ENCODE results near the gene EFCAB5.
"Not testable (repeated sequence)": the region's sequence is repeated elsewhere in the genome, so short reads cannot be mapped to it uniquely, and the experiment has no call there.

EFCAB5 gene

DNA sequence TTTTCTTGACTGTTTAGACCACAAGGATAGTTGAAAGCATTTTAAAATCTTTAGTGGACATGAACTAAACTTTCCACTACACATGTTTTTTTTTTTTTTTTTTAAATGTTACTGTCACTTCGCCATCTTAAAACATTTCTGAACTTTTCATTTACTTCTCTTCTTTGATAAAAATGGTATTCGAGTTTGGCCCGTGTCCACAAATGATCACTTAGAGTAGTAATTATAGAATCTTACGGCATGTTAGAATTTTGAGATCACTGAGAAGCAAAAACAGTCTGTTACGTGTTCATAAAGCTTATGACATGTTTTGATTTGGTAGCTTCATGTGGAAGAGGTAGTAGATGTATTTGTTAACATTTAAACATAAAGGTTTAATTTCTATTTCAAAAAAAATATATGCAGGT, 176.2 kb downstream of the EFCAB5 start:
- Histone ChIP-seq H3K9ac (peak overlapping the region; percentile 96; the same call in 1 of the 2 replicates), H3K27ac (peak overlapping the region; percentile 85; the same call in 1 of the 2 replicates), H3K4me2 (peak overlapping the region; percentile 80), H3K79me2 (ENCODE audit: insufficient read depth, low read depth) (peaks cover 47% of the 10 kb centered on the region), H3K4me3 (IDR thresholded peaks at IDR 0.05; ENCODE audit: insufficient read depth, low read depth, low read length) (no peak overlapping the region), H2AFZ (ENCODE audit: low read depth) (no peak overlapping the region), H3K27me3 (ENCODE audit: insufficient read depth, low read depth) (no peaks in the 10 kb centered on the region), H3K4me1 (ENCODE audit: low read depth, poor library complexity, severe bottlenecking) (peaks cover 68% of the 10 kb centered on the region), H3K36me3 (ENCODE audit: insufficient read depth) (no peaks in the 10 kb centered on the region), H4K20me1 (ENCODE audit: insufficient read depth) (no peaks in the 10 kb centered on the region)
- TF ChIP-seq, protein P1, sequence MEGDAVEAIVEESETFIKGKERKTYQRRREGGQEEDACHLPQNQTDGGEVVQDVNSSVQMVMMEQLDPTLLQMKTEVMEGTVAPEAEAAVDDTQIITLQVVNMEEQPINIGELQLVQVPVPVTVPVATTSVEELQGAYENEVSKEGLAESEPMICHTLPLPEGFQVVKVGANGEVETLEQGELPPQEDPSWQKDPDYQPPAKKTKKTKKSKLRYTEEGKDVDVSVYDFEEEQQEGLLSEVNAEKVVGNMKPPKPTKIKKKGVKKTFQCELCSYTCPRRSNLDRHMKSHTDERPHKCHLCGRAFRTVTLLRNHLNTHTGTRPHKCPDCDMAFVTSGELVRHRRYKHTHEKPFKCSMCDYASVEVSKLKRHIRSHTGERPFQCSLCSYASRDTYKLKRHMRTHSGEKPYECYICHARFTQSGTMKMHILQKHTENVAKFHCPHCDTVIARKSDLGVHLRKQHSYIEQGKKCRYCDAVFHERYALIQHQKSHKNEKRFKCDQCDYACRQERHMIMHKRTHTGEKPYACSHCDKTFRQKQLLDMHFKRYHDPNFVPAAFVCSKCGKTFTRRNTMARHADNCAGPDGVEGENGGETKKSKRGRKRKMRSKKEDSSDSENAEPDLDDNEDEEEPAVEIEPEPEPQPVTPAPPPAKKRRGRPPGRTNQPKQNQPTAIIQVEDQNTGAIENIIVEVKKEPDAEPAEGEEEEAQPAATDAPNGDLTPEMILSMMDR (conservative IDR thresholded peaks at IDR 0.05; ENCODE audit: low read depth, low read length) = no peak

DNA sequence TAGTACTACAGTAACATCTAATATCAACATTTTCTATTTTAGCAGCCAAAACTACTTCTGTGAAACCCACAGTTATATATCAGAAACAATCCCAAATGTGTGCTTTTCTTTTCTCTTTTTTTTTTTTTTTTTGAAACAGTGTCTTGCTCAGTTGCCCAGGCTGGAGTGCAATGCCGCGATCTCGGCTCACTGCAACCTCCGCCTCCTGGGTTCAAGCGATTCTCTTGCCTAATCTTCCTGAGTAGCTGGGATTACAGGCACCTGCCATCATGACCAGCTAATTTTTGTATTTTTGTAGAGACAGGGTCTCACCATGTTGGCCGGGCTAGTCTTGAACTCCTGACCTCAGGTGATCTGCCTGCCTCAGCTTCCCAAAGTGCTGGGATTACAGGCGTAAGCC, 177.2 kb downstream of the EFCAB5 start:
- H3K27ac ChIP-seq; H3K27me3 ChIP-seq (ENCODE audit: insufficient read depth, low read depth); H3K9ac ChIP-seq; H3K36me3 ChIP-seq (ENCODE audit: insufficient read depth); H2AFZ ChIP-seq (ENCODE audit: low read depth); H3K4me3 ChIP-seq (IDR thresholded peaks at IDR 0.05; ENCODE audit: insufficient read depth, low read depth, low read length); H4K20me1 ChIP-seq (ENCODE audit: insufficient read depth): not testable (repeated sequence)
- H3K79me2 ChIP-seq (ENCODE audit: insufficient read depth, low read depth) = peaks cover 54% of the 10 kb centered on the region
- H3K4me2 ChIP-seq = peak overlapping the region; percentile 80; the same call in 1 of the 2 replicates
- H3K4me1 ChIP-seq (ENCODE audit: low read depth, poor library complexity, severe bottlenecking) = peaks cover 66% of the 10 kb centered on the region

DNA sequence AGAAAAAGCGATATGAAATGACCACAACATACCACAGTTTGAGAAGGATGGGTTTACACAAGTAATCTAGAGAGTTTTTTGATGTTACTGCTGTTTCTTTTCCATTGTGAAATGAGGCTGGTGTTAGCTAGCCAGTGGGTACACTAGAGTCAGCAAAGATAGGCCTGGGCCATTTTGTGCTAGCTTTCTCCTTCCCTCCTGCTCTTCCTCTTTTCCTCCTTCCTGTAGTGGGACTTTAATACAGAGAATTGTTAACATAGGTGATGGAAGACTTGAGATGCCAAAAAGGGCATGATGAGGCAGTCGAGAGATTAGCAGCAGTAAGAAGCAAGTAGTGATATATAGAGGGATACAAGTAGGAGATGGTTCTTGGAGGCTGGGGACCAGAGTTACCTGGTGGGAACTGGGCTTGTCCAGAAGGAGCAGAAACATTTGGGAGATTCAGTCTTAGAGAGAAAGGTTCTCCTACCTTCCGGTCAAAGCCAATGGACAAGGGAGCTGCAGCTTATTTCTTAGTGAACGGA, 182.9 kb downstream of the EFCAB5 start:
- TF ChIP-seq, protein P1 (conservative IDR thresholded peaks at IDR 0.05; ENCODE audit: low read depth, low read length) = no peak
- Histone ChIP-seq H3K79me2 (ENCODE audit: insufficient read depth, low read depth) (peaks cover 46% of the 10 kb centered on the region), H3K4me1 (ENCODE audit: low read depth, poor library complexity, severe bottlenecking) (peaks cover 34% of the 10 kb centered on the region), H3K27ac (no peak overlapping the region; the same call in 1 of the 2 replicates), H3K4me3 (IDR thresholded peaks at IDR 0.05; ENCODE audit: insufficient read depth, low read depth, low read length) (no peak overlapping the region), H3K9ac (no peak overlapping the region), H3K27me3 (ENCODE audit: insufficient read depth, low read depth) (no peaks in the 10 kb centered on the region), H4K20me1 (ENCODE audit: insufficient read depth) (no peaks in the 10 kb centered on the region; the same call in none of the 2 replicates), H3K36me3 (ENCODE audit: insufficient read depth) (no peaks in the 10 kb centered on the region), H2AFZ (ENCODE audit: low read depth) (no peak overlapping the region), H3K4me2 (no peak overlapping the region)

DNA sequence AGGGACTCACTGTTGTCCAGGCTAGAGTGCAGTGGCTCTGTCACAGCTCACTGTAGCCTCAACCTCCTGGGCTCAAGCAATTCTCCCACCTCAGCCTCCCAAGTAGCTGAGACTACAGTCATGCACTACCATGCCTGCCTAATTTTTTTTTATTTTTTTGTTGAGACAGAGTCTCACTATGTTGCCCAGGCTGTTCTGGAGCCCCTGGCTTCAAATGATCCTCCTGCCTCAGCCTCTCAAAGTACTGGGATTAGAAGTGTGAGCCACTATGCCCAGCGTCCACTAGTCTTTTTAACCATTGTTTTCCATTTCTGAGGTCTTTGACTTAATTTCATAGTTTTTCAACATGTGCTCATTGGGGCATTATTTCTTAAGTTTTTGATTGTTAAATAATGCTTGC, 188.7 kb downstream of the EFCAB5 start:
- H3K79me2 ChIP-seq (ENCODE audit: insufficient read depth, low read depth) = peaks cover 11% of the 10 kb centered on the region; the same call in 1 of the 2 replicates
- H3K27me3 ChIP-seq (ENCODE audit: insufficient read depth, low read depth) = no peaks in the 10 kb centered on the region
- no peaks in the 10 kb centered on the region for H4K20me1 ChIP-seq (ENCODE audit: insufficient read depth)
- H3K9ac ChIP-seq = no peak overlapping the region
- no peak overlapping the region for H3K27ac ChIP-seq
- H3K4me2 ChIP-seq = no peak overlapping the region
- no peak overlapping the region for H3K4me3 ChIP-seq (IDR thresholded peaks at IDR 0.05; ENCODE audit: insufficient read depth, low read depth, low read length)
- TF ChIP-seq, protein P1 (conservative IDR thresholded peaks at IDR 0.05; ENCODE audit: low read depth, low read length) = no peak
- H3K4me1 ChIP-seq (ENCODE audit: low read depth, poor library complexity, severe bottlenecking) = no peaks in the 10 kb centered on the region
- H2AFZ ChIP-seq (ENCODE audit: low read depth) = no peak overlapping the region
- H3K36me3 ChIP-seq (ENCODE audit: insufficient read depth) = no peaks in the 10 kb centered on the region

DNA sequence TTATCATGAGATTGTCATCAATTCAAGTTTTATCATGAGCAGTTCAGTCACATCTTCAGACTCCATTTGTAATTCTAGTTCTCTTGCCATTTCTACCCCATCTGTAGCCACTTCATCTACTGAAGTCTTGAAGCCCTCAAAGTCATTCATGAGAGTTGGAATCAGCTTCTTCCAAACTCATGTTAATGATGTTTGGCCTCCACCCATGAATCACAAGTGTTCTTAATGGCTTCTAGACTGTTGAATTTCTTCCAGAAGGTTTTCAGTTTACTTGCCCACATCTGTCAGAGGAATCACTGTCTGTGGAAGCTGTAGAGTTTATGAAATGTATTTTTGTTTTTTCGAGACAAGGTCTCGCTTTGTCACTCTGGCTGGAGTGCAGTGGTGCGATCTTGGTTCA, 191.2 kb downstream of the EFCAB5 start:
- TF ChIP-seq, protein P1 (conservative IDR thresholded peaks at IDR 0.05; ENCODE audit: low read depth, low read length) = no peak
- Histone ChIP-seq H3K27ac (no peak overlapping the region), H4K20me1 (ENCODE audit: insufficient read depth) (no peaks in the 10 kb centered on the region), H3K9ac (no peak overlapping the region), H3K4me2 (no peak overlapping the region), H3K4me1 (ENCODE audit: low read depth, poor library complexity, severe bottlenecking) (peaks cover 5% of the 10 kb centered on the region), H3K79me2 (ENCODE audit: insufficient read depth, low read depth) (no peaks in the 10 kb centered on the region), H2AFZ (ENCODE audit: low read depth) (no peak overlapping the region), H3K4me3 (IDR thresholded peaks at IDR 0.05; ENCODE audit: insufficient read depth, low read depth, low read length) (no peak overlapping the region), H3K27me3 (ENCODE audit: insufficient read depth, low read depth) (no peaks in the 10 kb centered on the region), H3K36me3 (ENCODE audit: insufficient read depth) (no peaks in the 10 kb centered on the region)
